Measurements from ENCODE around the gene COL23A1.

- TF ChIP-seq EP300 (IDR thresholded peaks at IDR 0.05) (no peak), POLR2AphosphoS5 (IDR thresholded peaks at IDR 0.05) (no peak), POLR2A (IDR thresholded peaks at IDR 0.05; ENCODE audit: low read depth) (no peak)
- TF ChIP-seq, protein P1, sequence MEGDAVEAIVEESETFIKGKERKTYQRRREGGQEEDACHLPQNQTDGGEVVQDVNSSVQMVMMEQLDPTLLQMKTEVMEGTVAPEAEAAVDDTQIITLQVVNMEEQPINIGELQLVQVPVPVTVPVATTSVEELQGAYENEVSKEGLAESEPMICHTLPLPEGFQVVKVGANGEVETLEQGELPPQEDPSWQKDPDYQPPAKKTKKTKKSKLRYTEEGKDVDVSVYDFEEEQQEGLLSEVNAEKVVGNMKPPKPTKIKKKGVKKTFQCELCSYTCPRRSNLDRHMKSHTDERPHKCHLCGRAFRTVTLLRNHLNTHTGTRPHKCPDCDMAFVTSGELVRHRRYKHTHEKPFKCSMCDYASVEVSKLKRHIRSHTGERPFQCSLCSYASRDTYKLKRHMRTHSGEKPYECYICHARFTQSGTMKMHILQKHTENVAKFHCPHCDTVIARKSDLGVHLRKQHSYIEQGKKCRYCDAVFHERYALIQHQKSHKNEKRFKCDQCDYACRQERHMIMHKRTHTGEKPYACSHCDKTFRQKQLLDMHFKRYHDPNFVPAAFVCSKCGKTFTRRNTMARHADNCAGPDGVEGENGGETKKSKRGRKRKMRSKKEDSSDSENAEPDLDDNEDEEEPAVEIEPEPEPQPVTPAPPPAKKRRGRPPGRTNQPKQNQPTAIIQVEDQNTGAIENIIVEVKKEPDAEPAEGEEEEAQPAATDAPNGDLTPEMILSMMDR (IDR thresholded peaks at IDR 0.05), result no peak
Observed at GRCh38 chr5:178532666-178533065, 57.5 kb downstream of the COL23A1 start.
